MCF 10A (cell line): ENCODE measurements around the gene ARL15. TPM values are rescaled to one million over a fixed set of nuclear protein-coding genes. Genes with fewer than 3 reads are reported as not detected.

Source experiments
- BruUV-seq: library from RNA; stranded (reverse); fragments of 400-500 nt; replicated peaks from 2 replicates; lab custom pipeline; 2021; lab: Mats Ljungman, UMichigan
- CTCF ChIA-PET: fragments of 300-600 bp; sonication (Branson Sonifier 250); formaldehyde crosslinking; extraction: SDS; loops from one replicate; lab custom pipeline; 2021; ENCODE audit warnings: antibody characterized with exemption, inconsistent platforms; lab: Yijun Ruan, JAX
- POLR2A ChIA-PET: fragments of 300-600, 350-650 bp; sonication (Branson Sonifier 250); formaldehyde crosslinking; extraction: SDS; loops from one replicate; lab custom pipeline; 2020; ENCODE audit warnings: antibody characterized with exemption, inconsistent platforms; lab: Yijun Ruan, JAX
- DNase-seq: peaks from one replicate; pipeline ENCODE4 v3.0.0-alpha.2; 2018; ENCODE audit not compliant: unreplicated experiment
- H3K27ac Mint-ChIP-seq: one replicate; pipeline ENCODE4 v1.8.0; 2022; ENCODE audit warnings: mild to moderate bottlenecking, low read depth, mixed read lengths; ENCODE audit not compliant: unreplicated experiment
- H3K27me3 Mint-ChIP-seq: one replicate; pipeline ENCODE4 v1.8.0; 2022; ENCODE audit warnings: mixed read lengths; ENCODE audit not compliant: insufficient read depth, unreplicated experiment
- H3K36me3 Mint-ChIP-seq: one replicate; pipeline ENCODE4 v1.8.0; 2022; ENCODE audit warnings: mild to moderate bottlenecking, moderate library complexity, mixed read lengths; ENCODE audit not compliant: insufficient read depth, unreplicated experiment
- H3K4me1 Mint-ChIP-seq: one replicate; pipeline ENCODE4 v1.8.0; 2022; ENCODE audit warnings: mixed read lengths; ENCODE audit not compliant: insufficient read depth, unreplicated experiment
- H3K4me3 Mint-ChIP-seq: one replicate; pipeline ENCODE4 v1.8.0; 2022; ENCODE audit warnings: mild to moderate bottlenecking, moderate library complexity, mixed read lengths; ENCODE audit not compliant: unreplicated experiment
- H3K9me3 Mint-ChIP-seq: one replicate; pipeline ENCODE4 v1.8.0; 2022; ENCODE audit warnings: mixed read lengths; ENCODE audit not compliant: unreplicated experiment
- intact Hi-C: fragments of 100-400 bp; cut with micrococcal nuclease; formaldehyde crosslinking; loops from 2 replicates; pipeline ENCODE4 v1.14.1; 2022
- total RNA-seq: library from RNA; stranded (reverse); gene quantifications from 2 replicates; pipeline ENCODE4 v1.2.3, GENCODE V29; 2022
- TF ChIP-seq, protein P1 (sequence below): fragments of 200-600 bp; IDR thresholded peaks from one replicate; pipeline ENCODE4 v1.8.0; 2022; ENCODE audit warnings: antibody characterized with exemption, mild to moderate bottlenecking; ENCODE audit not compliant: unreplicated experiment

The ARL15 gene
- total RNA-seq, 1 experiment from 2014 or later, result 11.3 TPM

DNA sequence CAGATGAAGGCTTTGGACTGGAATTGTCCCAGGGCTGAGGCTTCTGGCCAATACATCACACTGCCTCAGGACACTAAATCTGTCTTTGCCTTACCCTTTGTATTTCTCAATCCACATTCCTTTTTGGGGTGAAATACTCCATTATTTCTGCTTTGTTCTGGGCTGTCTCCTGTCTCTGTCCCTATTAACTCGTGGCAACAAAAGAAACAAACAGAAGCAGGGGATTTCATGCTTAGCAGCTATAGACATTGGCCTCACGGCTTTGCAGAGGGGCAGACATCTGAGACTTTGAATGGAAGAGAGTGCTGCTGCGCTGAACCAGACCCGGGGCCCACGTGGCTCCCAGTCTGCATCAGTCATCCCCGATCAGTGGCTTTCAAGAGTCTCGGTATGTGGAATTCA is 129.7 kb downstream of the ARL15 start:
- intact Hi-C loops, result no loop called here
- H3K9me3 Mint-ChIP-seq, result peaks cover 6% of the 10 kb centered on the region
- no peaks in the 10 kb centered on the region for H3K4me1 Mint-ChIP-seq
- DNase-seq, result no peak
- no peaks in the 10 kb centered on the region for H3K36me3 Mint-ChIP-seq
- POLR2A ChIA-PET, result no interaction called here
- TF ChIP-seq, protein P1, sequence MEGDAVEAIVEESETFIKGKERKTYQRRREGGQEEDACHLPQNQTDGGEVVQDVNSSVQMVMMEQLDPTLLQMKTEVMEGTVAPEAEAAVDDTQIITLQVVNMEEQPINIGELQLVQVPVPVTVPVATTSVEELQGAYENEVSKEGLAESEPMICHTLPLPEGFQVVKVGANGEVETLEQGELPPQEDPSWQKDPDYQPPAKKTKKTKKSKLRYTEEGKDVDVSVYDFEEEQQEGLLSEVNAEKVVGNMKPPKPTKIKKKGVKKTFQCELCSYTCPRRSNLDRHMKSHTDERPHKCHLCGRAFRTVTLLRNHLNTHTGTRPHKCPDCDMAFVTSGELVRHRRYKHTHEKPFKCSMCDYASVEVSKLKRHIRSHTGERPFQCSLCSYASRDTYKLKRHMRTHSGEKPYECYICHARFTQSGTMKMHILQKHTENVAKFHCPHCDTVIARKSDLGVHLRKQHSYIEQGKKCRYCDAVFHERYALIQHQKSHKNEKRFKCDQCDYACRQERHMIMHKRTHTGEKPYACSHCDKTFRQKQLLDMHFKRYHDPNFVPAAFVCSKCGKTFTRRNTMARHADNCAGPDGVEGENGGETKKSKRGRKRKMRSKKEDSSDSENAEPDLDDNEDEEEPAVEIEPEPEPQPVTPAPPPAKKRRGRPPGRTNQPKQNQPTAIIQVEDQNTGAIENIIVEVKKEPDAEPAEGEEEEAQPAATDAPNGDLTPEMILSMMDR, result no peak
- CTCF ChIA-PET, result no interaction called here
- no peak overlapping the region for H3K4me3 Mint-ChIP-seq
- H3K27ac Mint-ChIP-seq, result no peak overlapping the region
- no peaks in the 10 kb centered on the region for H3K27me3 Mint-ChIP-seq
- no TSS peak for BruUV-seq

DNA sequence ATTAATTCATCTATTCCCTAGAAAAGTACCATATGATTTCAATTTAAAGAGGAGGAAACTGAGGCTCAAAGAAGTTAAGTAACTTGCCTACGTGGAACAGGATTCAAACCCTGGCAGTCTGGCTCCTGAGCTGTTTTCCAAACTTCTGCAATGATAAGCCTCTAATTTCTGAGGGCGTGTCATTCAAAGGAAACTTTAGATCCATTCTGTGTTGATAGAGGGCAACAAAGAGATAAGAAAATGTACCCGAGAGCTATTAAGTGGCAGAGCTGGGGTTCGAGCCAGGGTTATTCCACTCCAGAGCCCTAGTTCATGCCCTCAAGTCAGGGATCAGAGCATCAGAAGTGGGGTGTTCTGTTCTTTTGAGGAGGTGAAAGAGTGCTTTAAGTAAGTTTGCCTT is 131.4 kb downstream of the ARL15 start:
- Mint-ChIP-seq H3K4me3 (no peak overlapping the region), H3K27ac (no peak overlapping the region), H3K9me3 (peaks cover 7% of the 10 kb centered on the region), H3K36me3 (no peaks in the 10 kb centered on the region), H3K4me1 (no peaks in the 10 kb centered on the region), H3K27me3 (no peaks in the 10 kb centered on the region)
- ChIA-PET POLR2A (interaction anchor here (0.6 to 0.8 kb wide), 2 partner anchors 58 to 902 kb away, joined by 3 read pairs; no protein-coding TSS in a partner anchor), CTCF (no interaction called here)
- TF ChIP-seq, protein P1, result no peak
- no peak for DNase-seq
- BruUV-seq, result no TSS peak
- intact Hi-C loops, result no loop called here

DNA sequence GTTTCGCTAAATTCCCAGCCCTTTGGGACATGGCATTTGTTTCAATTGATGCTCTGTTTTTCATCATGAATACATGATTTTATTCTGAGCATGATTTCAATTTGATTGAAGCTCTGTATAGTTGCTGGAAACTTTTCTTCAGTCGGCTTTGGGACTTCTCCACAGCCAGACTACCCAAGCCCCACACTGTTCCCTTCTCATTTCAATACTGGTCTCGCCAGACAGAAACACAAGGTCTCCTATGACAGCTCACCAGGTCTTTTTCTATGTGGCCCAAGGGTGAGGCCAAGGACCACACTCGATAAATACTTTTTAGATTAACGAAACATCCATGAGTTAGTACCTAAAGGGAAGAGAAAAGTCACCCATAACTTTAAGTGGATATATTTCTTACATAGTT is 132.2 kb downstream of the ARL15 start:
- BruUV-seq, result no TSS peak
- no peak overlapping the region for H3K4me3 Mint-ChIP-seq
- H3K9me3 Mint-ChIP-seq, result peaks cover 7% of the 10 kb centered on the region
- intact Hi-C loops, result no loop called here
- H3K4me1 Mint-ChIP-seq, result no peaks in the 10 kb centered on the region
- H3K27ac Mint-ChIP-seq, result no peak overlapping the region
- H3K27me3 Mint-ChIP-seq, result no peaks in the 10 kb centered on the region
- H3K36me3 Mint-ChIP-seq, result no peaks in the 10 kb centered on the region
- no peak for DNase-seq
- TF ChIP-seq, protein P1, result no peak
- POLR2A ChIA-PET, result interaction anchor here (0.8 kb wide), 1 partner anchor 57 kb away, joined by 3 read pairs; no protein-coding TSS in a partner anchor
- CTCF ChIA-PET, result no interaction called here

- BruUV-seq, result no TSS peak
- TF ChIP-seq, protein P1, result no peak
- intact Hi-C loops, result no loop called here
- CTCF ChIA-PET, result no interaction called here
- no peaks in the 10 kb centered on the region for H3K4me1 Mint-ChIP-seq
- no peaks in the 10 kb centered on the region for H3K27me3 Mint-ChIP-seq
- H3K27ac Mint-ChIP-seq, result no peak overlapping the region
- no peak for DNase-seq
- no peak overlapping the region for H3K4me3 Mint-ChIP-seq
- POLR2A ChIA-PET, result no interaction called here
- H3K9me3 Mint-ChIP-seq, result peaks cover 7% of the 10 kb centered on the region
- no peaks in the 10 kb centered on the region for H3K36me3 Mint-ChIP-seq
Observed at GRCh38 chr5:54177058-54177457, 133.3 kb downstream of the ARL15 start.
